ENCODE data around the gene STARD13. TPM values are rescaled to one million over a fixed set of nuclear protein-coding genes. Genes with fewer than 3 reads are reported as not detected.

The STARD13 gene
- total RNA-seq, 3 donors from 2014 or later: 0.05 to 0.15 (median 0.14) TPM

- Mint-ChIP-seq H3K4me1 (ENCODE audit: low read depth) (no peaks in the 10 kb centered on the region), H3K27me3 (ENCODE audit: low read depth) (peaks cover 5% of the 10 kb centered on the region), H3K36me3 (ENCODE audit: insufficient read depth) (no peaks in the 10 kb centered on the region), H3K9me3 (peaks cover 7% of the 10 kb centered on the region), H3K4me3 (no peak overlapping the region)
- DNase-seq: no peak
- no peak for ATAC-seq
These were observed 188.5 kb downstream of the STARD13 start for GRCh38 chr13:33096886-33097605.

- DNase-seq: no peak
- H3K9me3 Mint-ChIP-seq: no peaks in the 10 kb centered on the region
- no peak overlapping the region for H3K4me3 Mint-ChIP-seq
- no peak for ATAC-seq
- H3K36me3 Mint-ChIP-seq (ENCODE audit: insufficient read depth): no peaks in the 10 kb centered on the region
- peaks cover 4% of the 10 kb centered on the region for H3K27me3 Mint-ChIP-seq (ENCODE audit: low read depth)
- no peaks in the 10 kb centered on the region for H3K4me1 Mint-ChIP-seq (ENCODE audit: low read depth)
These were observed 193.2 kb downstream of the STARD13 start for GRCh38 chr13:33092073-33092987.

- ATAC-seq (no peak), DNase-seq (no peak)
- Mint-ChIP-seq H3K4me3 (no peak overlapping the region), H3K27me3 (ENCODE audit: low read depth) (peaks cover 7% of the 10 kb centered on the region), H3K4me1 (ENCODE audit: low read depth) (no peaks in the 10 kb centered on the region), H3K36me3 (ENCODE audit: insufficient read depth) (no peaks in the 10 kb centered on the region), H3K9me3 (no peaks in the 10 kb centered on the region)
These were observed 194.2 kb downstream of the STARD13 start for GRCh38 chr13:33091415-33091774.

GRCh38 chr13:33090755-33091414 lies 194.7 kb downstream of the STARD13 start:
- ATAC-seq: no peak
- no peak overlapping the region for H3K4me3 Mint-ChIP-seq

GRCh38 chr13:33089311-33089710 lies 196.2 kb downstream of the STARD13 start:
- DNase-seq (no peak), ATAC-seq (no peak)
- Mint-ChIP-seq H3K9me3 (no peaks in the 10 kb centered on the region), H3K27me3 (ENCODE audit: low read depth) (peaks cover 10% of the 10 kb centered on the region), H3K4me3 (no peak overlapping the region), H3K4me1 (ENCODE audit: low read depth) (no peaks in the 10 kb centered on the region), H3K36me3 (ENCODE audit: insufficient read depth) (no peaks in the 10 kb centered on the region)

More at GRCh38 chr13:33090755-33091414, 194.7 kb downstream of the STARD13 start:
- H3K36me3 Mint-ChIP-seq (ENCODE audit: insufficient read depth): no peaks in the 10 kb centered on the region
- peaks cover 7% of the 10 kb centered on the region for H3K27me3 Mint-ChIP-seq (ENCODE audit: low read depth)
- H3K4me1 Mint-ChIP-seq (ENCODE audit: low read depth): no peaks in the 10 kb centered on the region
- no peak for DNase-seq
- H3K9me3 Mint-ChIP-seq: no peaks in the 10 kb centered on the region

- Mint-ChIP-seq H3K4me1 (ENCODE audit: low read depth) (no peaks in the 10 kb centered on the region), H3K4me3 (no peak overlapping the region), H3K27me3 (ENCODE audit: low read depth) (peaks cover 10% of the 10 kb centered on the region), H3K36me3 (ENCODE audit: insufficient read depth) (no peaks in the 10 kb centered on the region), H3K9me3 (no peaks in the 10 kb centered on the region)
- ATAC-seq (no peak), DNase-seq (no peak)
These were observed 197.8 kb downstream of the STARD13 start for GRCh38 chr13:33087790-33088189.

- Mint-ChIP-seq H3K4me3 (no peak overlapping the region), H3K4me1 (ENCODE audit: low read depth) (no peaks in the 10 kb centered on the region), H3K27me3 (ENCODE audit: low read depth) (peaks cover 10% of the 10 kb centered on the region), H3K9me3 (no peaks in the 10 kb centered on the region), H3K36me3 (ENCODE audit: insufficient read depth) (no peaks in the 10 kb centered on the region)
- DNase-seq (no peak), ATAC-seq (no peak)
These were observed 198.5 kb downstream of the STARD13 start for GRCh38 chr13:33087091-33087490.

GRCh38 chr13:33083054-33083453 lies 202.5 kb downstream of the STARD13 start:
- no peak for ATAC-seq
- no peak overlapping the region for H3K4me3 Mint-ChIP-seq
- H3K9me3 Mint-ChIP-seq: no peaks in the 10 kb centered on the region
- peaks cover 18% of the 10 kb centered on the region for H3K27me3 Mint-ChIP-seq (ENCODE audit: low read depth)
- no peak for DNase-seq
- no peaks in the 10 kb centered on the region for H3K36me3 Mint-ChIP-seq (ENCODE audit: insufficient read depth)
- H3K4me1 Mint-ChIP-seq (ENCODE audit: low read depth): no peaks in the 10 kb centered on the region

- H3K36me3 Mint-ChIP-seq (ENCODE audit: insufficient read depth): no peaks in the 10 kb centered on the region
These were observed 203.9 kb downstream of the STARD13 start for GRCh38 chr13:33081666-33082065.

GRCh38 chr13:33080972-33081590 lies 204.5 kb downstream of the STARD13 start:
- Mint-ChIP-seq H3K36me3 (ENCODE audit: insufficient read depth) (no peaks in the 10 kb centered on the region), H3K4me1 (ENCODE audit: low read depth) (no peaks in the 10 kb centered on the region), H3K27me3 (ENCODE audit: low read depth) (peaks cover 11% of the 10 kb centered on the region), H3K4me3 (no peak overlapping the region), H3K9me3 (no peaks in the 10 kb centered on the region)
- ATAC-seq: no peak
- no peak for DNase-seq

More at GRCh38 chr13:33081666-33082065, 203.9 kb downstream of the STARD13 start:
- no peaks in the 10 kb centered on the region for H3K4me1 Mint-ChIP-seq (ENCODE audit: low read depth)
- no peak for ATAC-seq
- H3K27me3 Mint-ChIP-seq (ENCODE audit: low read depth): peaks cover 11% of the 10 kb centered on the region
- no peaks in the 10 kb centered on the region for H3K9me3 Mint-ChIP-seq
- no peak for DNase-seq
- no peak overlapping the region for H3K4me3 Mint-ChIP-seq

GRCh38 chr13:33079960-33080359 lies 205.6 kb downstream of the STARD13 start:
- DNase-seq (no peak), ATAC-seq (no peak)
- Mint-ChIP-seq H3K36me3 (ENCODE audit: insufficient read depth) (no peaks in the 10 kb centered on the region), H3K9me3 (no peaks in the 10 kb centered on the region), H3K27me3 (ENCODE audit: low read depth) (peaks cover 8% of the 10 kb centered on the region), H3K4me1 (ENCODE audit: low read depth) (no peaks in the 10 kb centered on the region), H3K4me3 (no peak overlapping the region)

- no peaks in the 10 kb centered on the region for H3K36me3 Mint-ChIP-seq (ENCODE audit: insufficient read depth)
- no peaks in the 10 kb centered on the region for H3K4me1 Mint-ChIP-seq (ENCODE audit: low read depth)
- peaks cover 8% of the 10 kb centered on the region for H3K27me3 Mint-ChIP-seq (ENCODE audit: low read depth)
These were observed 207.3 kb downstream of the STARD13 start for GRCh38 chr13:33078263-33078662.

GRCh38 chr13:33076001-33076992 lies 209.3 kb downstream of the STARD13 start:
- no peak overlapping the region for H3K4me3 Mint-ChIP-seq
- H3K4me1 Mint-ChIP-seq (ENCODE audit: low read depth): no peaks in the 10 kb centered on the region
- no peaks in the 10 kb centered on the region for H3K9me3 Mint-ChIP-seq
- no peaks in the 10 kb centered on the region for H3K36me3 Mint-ChIP-seq (ENCODE audit: insufficient read depth)
- no peak for ATAC-seq
- DNase-seq: no peak
- H3K27me3 Mint-ChIP-seq (ENCODE audit: low read depth): peaks cover 8% of the 10 kb centered on the region

More at GRCh38 chr13:33078263-33078662, 207.3 kb downstream of the STARD13 start:
- ATAC-seq (no peak), DNase-seq (no peak)
- Mint-ChIP-seq H3K4me3 (no peak overlapping the region), H3K9me3 (no peaks in the 10 kb centered on the region)
